Measurements from ENCODE around the gene RHOB. TPM values are rescaled to one million over a fixed set of nuclear protein-coding genes. Genes with fewer than 3 reads are reported as not detected.

Gene RHOB
- polyA plus RNA-seq (2012; ENCODE audit: insufficient read length, low read depth) = 58.9 TPM

DNA sequence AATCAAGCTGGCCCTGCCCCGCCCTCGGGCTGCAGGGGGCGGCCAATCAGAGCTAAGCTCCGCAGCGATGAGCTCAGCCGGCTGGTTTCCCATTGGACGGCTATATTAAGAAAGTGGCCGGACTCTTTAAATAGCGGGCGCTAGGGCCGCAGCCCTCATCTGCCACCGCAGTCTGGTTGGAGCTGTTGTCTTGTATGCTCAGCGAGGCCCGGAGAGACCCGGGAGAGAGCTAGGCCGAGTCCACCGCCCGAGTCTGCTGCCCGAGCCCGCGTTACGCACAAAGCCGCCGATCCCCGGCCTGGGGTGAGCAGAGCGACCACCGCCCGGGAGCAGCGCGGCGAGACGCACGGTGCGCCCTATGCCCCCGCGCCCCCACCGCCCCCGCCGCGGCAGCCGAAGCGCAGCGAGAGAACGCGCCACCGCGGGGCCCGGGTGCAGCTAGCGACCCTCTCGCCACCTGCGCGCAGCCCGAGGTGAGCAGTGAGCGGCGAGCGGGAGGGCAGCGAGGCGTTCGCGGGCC lies at the start of gene RHOB:
RHOB (plus strand) TSS at position 158 of the 520 bp plus-strand sequence. CDS start 392 bp downstream, outside the sequence.
- TF ChIP-seq TAF1 (IDR thresholded peaks at IDR 0.05; ENCODE audit: borderline replicate concordance, insufficient read depth, low read length) (peak; percentile 95), POLR2AphosphoS5 (IDR thresholded peaks at IDR 0.05; ENCODE audit: low read depth, low read length) (peak; percentile 100), SIN3A (IDR thresholded peaks at IDR 0.05; ENCODE audit: borderline replicate concordance, insufficient read depth, low read length) (no peak; the same call in 1 of the 2 replicates), REST (IDR thresholded peaks at IDR 0.05; ENCODE audit: insufficient read depth in 1 of 2, low read depth in 2 of 2, low read length in 2 of 2) (peak in 1 of 2 experiments; percentile 62; a peak in 1 of 4 replicates)

DNA sequence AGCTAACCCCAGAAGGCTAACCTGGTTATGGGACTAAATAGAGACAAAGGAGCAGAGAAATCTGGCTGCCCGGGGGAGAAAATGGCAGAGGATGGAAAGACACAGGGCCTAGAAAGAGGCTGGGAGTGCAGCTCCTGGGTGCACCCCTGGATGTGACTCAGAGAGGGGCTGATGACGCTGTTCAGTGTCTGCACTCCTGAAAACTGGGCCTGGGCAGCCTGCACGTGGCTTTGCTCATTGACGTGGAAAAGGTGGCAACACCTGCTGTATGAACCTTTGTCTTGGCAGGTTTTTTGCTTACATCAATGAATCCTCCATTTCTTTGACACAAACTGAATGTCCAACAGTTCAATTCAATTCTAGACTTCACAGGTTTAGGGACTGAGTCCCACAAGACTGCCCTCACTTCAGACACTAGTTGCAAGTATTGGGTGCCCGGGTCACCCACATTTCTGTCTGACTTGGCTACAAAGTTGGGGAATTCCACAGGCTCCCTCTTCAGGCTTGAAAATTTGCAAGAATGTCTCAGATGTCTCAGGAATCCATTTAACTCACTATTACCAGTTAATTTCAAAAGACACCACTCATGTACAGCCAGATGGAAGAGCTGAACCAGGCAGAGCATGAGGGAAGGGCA lies 48.9 kb upstream of the RHOB start:
- TF ChIP-seq REST (IDR thresholded peaks at IDR 0.05; ENCODE audit: insufficient read depth in 1 of 2, low read depth in 2 of 2, low read length in 2 of 2) = no peak
- no peak for TF ChIP-seq POLR2AphosphoS5 (IDR thresholded peaks at IDR 0.05; ENCODE audit: low read depth, low read length)
- TF ChIP-seq SIN3A (IDR thresholded peaks at IDR 0.05; ENCODE audit: borderline replicate concordance, insufficient read depth, low read length) = no peak
- TF ChIP-seq FOXP2 (optimal IDR thresholded peaks at IDR 0.05; ENCODE audit: borderline replicate concordance, extremely low read depth, extremely low read length, insufficient read depth) = no peak
- TF ChIP-seq TAF1 (IDR thresholded peaks at IDR 0.05; ENCODE audit: borderline replicate concordance, insufficient read depth, low read length) = no peak

- TF ChIP-seq SIN3A (IDR thresholded peaks at IDR 0.05; ENCODE audit: borderline replicate concordance, insufficient read depth, low read length) (no peak), POLR2AphosphoS5 (IDR thresholded peaks at IDR 0.05; ENCODE audit: low read depth, low read length) (no peak), REST (IDR thresholded peaks at IDR 0.05; ENCODE audit: insufficient read depth in 1 of 2, low read depth in 2 of 2, low read length in 2 of 2) (no peak)
Measured at GRCh38 chr2:20398956-20399567, 47.8 kb upstream of the RHOB start.

DNA sequence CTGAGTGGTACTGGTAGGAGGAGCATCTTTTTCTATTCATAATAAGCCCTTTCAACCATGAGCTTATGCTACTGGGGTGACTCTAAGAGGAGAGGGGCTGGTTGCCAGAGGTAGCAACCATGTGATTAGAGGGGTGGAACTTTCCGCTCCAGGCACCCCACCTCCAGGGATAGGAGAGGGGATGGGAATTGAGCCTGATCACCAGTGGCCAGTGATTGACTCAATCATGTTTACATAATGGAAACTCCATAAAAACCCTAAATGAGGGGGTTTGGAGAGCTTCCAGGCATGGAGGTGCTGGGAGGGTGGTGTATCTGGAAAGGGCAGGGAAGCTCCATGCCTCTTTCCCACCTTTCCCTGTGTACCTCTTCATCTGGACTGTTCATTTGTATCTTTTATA lies 46.6 kb upstream of the RHOB start:
- TF ChIP-seq TAF1 (IDR thresholded peaks at IDR 0.05; ENCODE audit: borderline replicate concordance, insufficient read depth, low read length) = no peak
- TF ChIP-seq REST (IDR thresholded peaks at IDR 0.05; ENCODE audit: insufficient read depth in 1 of 2, low read depth in 2 of 2, low read length in 2 of 2) = no peak
- TF ChIP-seq SIN3A (IDR thresholded peaks at IDR 0.05; ENCODE audit: borderline replicate concordance, insufficient read depth, low read length) = no peak
- no peak for TF ChIP-seq POLR2AphosphoS5 (IDR thresholded peaks at IDR 0.05; ENCODE audit: low read depth, low read length)
- TF ChIP-seq FOXP2 (optimal IDR thresholded peaks at IDR 0.05; ENCODE audit: borderline replicate concordance, extremely low read depth, extremely low read length, insufficient read depth) = no peak

Data from PFSK-1 (cell line).